GM19023 (cell line): ENCODE results near the gene EGFL7.

Source experiments
- ATAC-seq: cut with Tn5 transposase; IDR thresholded peaks from one replicate; pipeline ENCODE4 v1.9.1; 2021; ENCODE audit warnings: mild to moderate bottlenecking, moderate library complexity; ENCODE audit not compliant: unreplicated experiment

The EGFL7 gene

GRCh38 chr9:136658849-136659535 lies 3.7 kb upstream of the EGFL7 start:
- ATAC-seq, result no peak

- no peak for ATAC-seq
These were observed 2.6 kb upstream of the EGFL7 start for GRCh38 chr9:136659861-136660784.

- no peak for ATAC-seq
These were observed 1.7 kb upstream of the EGFL7 start for GRCh38 chr9:136660971-136661550.

GRCh38 chr9:136661641-136662325 lies 933 bp upstream of the EGFL7 start:
- ATAC-seq, result no peak

GRCh38 chr9:136662326-136662655 lies 425 bp upstream of the EGFL7 start:
- ATAC-seq, result no peak

GRCh38 chr9:136664000-136664915 lies 1.5 kb downstream of the EGFL7 start:
- ATAC-seq, result no peak

GRCh38 chr9:136665111-136665703 lies 2.5 kb downstream of the EGFL7 start:
- no peak for ATAC-seq

- ATAC-seq, result no peak
These were observed 3.1 kb downstream of the EGFL7 start for GRCh38 chr9:136665704-136666371.

GRCh38 chr9:136666372-136667213 lies 3.9 kb downstream of the EGFL7 start:
- ATAC-seq, result no peak

GRCh38 chr9:136667214-136667939 lies 4.7 kb downstream of the EGFL7 start:
- ATAC-seq, result no peak

GRCh38 chr9:136667940-136668760 lies 5.4 kb downstream of the EGFL7 start:
- ATAC-seq, result no peak

GRCh38 chr9:136668983-136669790 lies 6.5 kb downstream of the EGFL7 start:
- ATAC-seq, result no peak

- ATAC-seq, result no peak
These were observed 7.2 kb downstream of the EGFL7 start for GRCh38 chr9:136669791-136670464.

- no peak for ATAC-seq
These were observed 8.0 kb downstream of the EGFL7 start for GRCh38 chr9:136670576-136671253.

GRCh38 chr9:136671254-136671614 lies 8.5 kb downstream of the EGFL7 start:
- no peak for ATAC-seq
